A549 (cell line): ENCODE results near the gene BRI3BP. TPM values are rescaled to one million over a fixed set of nuclear protein-coding genes. Genes with fewer than 3 reads are reported as not detected.

Experiments used
- ATAC-seq, 2 experiments: fragments of 200-7000 bp in 1 of 2; fragments of >200 bp in 1 of 2; cut with Nextera tagmentation in 1 of 2; cut with Tn5 transposase in 1 of 2; 3 replicates each; pipeline versions ENCODE4 v1.8.0 to v1.9.1; 2018 to 2020; ENCODE audit warnings: mild to moderate bottlenecking in 1 of 2, moderate library complexity in 1 of 2
- CTCF ChIA-PET: fragments of 300-600 bp; sonication (Branson Sonifier 250); formaldehyde crosslinking; extraction: SDS; loops from one replicate; lab custom pipeline; 2021; ENCODE audit warnings: antibody characterized with exemption, inconsistent platforms; lab: Yijun Ruan, JAX
- POLR2A ChIA-PET: fragments of 350-600 bp; formaldehyde crosslinking; extraction: SDS; loops from one replicate; lab custom pipeline; 2021; ENCODE audit warnings: antibody characterized with exemption, inconsistent platforms; lab: Yijun Ruan, JAX
- DNase-seq, 2 experiments: peaks; one replicate each; pipeline versions ENCODE4 v3.0.0 to v3.0.0-alpha.2; 2011 to 2016; ENCODE audit warnings: low read depth in 1 of 2, low spot score in 1 of 2
- FAIRE-seq: peaks from 2 replicates; lab custom pipeline; 2011; peaks lifted over from hg19 to GRCh38; lab: Jason Lieb, UNC
- H3K27ac ChIP-seq, 2 experiments: fragments of >200 bp; sonication (Bioruptor Twin); formaldehyde crosslinking; 3 replicates each; pipeline ENCODE4 v1.5.1; 2016 to 2017
- H3K4me1 ChIP-seq: fragments of >200 bp; sonication (Bioruptor Twin); formaldehyde crosslinking; 3 replicates; pipeline ENCODE4 v1.6.1; 2016
- H3K4me2 ChIP-seq: fragments of >200 bp; sonication (Bioruptor Twin); formaldehyde crosslinking; 3 replicates; pipeline ENCODE4 v1.6.1; 2016
- H3K4me3 ChIP-seq: fragments of >200 bp; sonication (Bioruptor Twin); formaldehyde crosslinking; 3 replicates; pipeline ENCODE4 v1.5.1; 2016
- H3K9me3 ChIP-seq: fragments of >200 bp; sonication (Bioruptor Twin); formaldehyde crosslinking; 3 replicates; pipeline ENCODE4 v1.6.1; 2016
- CEBPB ChIP-seq, 2 experiments: fragments of >200 bp in 1 of 2; sonication (Bioruptor Twin) in 1 of 2; formaldehyde crosslinking in 1 of 2; IDR thresholded peaks; 2 replicates each; pipeline ENCODE4 v1.6.1; 2012 to 2016
- CHD4 ChIP-seq: fragments of 200-600 bp; sonication (generic); IDR thresholded peaks from 2 replicates; pipeline ENCODE4 v1.6.1; 2016; ENCODE audit warnings: antibody characterized with exemption, mild to moderate bottlenecking, borderline replicate concordance
- ELK1 ChIP-seq: fragments of 150-350 bp; IDR thresholded peaks from 2 replicates; pipeline ENCODE4 v1.6.1; 2014; ENCODE audit warnings: low read depth, mild to moderate bottlenecking, low read length
- ESRRA ChIP-seq: fragments of 150-350 bp; IDR thresholded peaks from 2 replicates; pipeline ENCODE4 v1.6.1; 2014; ENCODE audit warnings: mild to moderate bottlenecking, low read length, borderline replicate concordance
- FOSB ChIP-seq: fragments of 250-450 bp; sonication (Bioruptor Pico); IDR thresholded peaks from 2 replicates; pipeline ENCODE4 v1.5.0; 2020; ENCODE audit warnings: mild to moderate bottlenecking, moderate library complexity
- FOSL2 ChIP-seq, 2 experiments: fragments of 450-650 bp in 1 of 2; fragments of >200 bp in 1 of 2; sonication (Bioruptor Twin) in 1 of 2; formaldehyde crosslinking; IDR thresholded peaks; 2 replicates each; pipeline versions ENCODE4 v1.5.0 to v1.6.1; 2016 to 2020; ENCODE audit warnings: mild to moderate bottlenecking in 1 of 2, moderate library complexity in 1 of 2
- FOXS1 ChIP-seq: fragments of 250-450 bp; sonication (Bioruptor Pico); IDR thresholded peaks from 2 replicates; pipeline ENCODE4 v1.5.0; 2020; ENCODE audit warnings: mild to moderate bottlenecking, moderate library complexity
- GATA3 ChIP-seq: IDR thresholded peaks from 2 replicates; pipeline ENCODE4 v1.6.1; 2012; ENCODE audit warnings: borderline replicate concordance
- HEYL ChIP-seq: fragments of 250-450 bp; sonication (Bioruptor Pico); IDR thresholded peaks from 2 replicates; pipeline ENCODE4 v1.8.0; 2021; ENCODE audit warnings: mild to moderate bottlenecking, moderate library complexity
- HOXB13 ChIP-seq: fragments of 250-450 bp; sonication (Bioruptor Pico); IDR thresholded peaks from 2 replicates; pipeline ENCODE4 v1.5.0; 2020; ENCODE audit warnings: low read depth, mild to moderate bottlenecking, moderate library complexity
- JUN ChIP-seq, 2 experiments: fragments of >200 bp; sonication (Bioruptor Twin); formaldehyde crosslinking; IDR thresholded peaks; 2 replicates in 1 of 2; 3 replicates in 1 of 2; pipeline ENCODE4 v1.6.1; 2016 to 2017
- MYC ChIP-seq: IDR thresholded peaks from 2 replicates; pipeline ENCODE4 v1.6.1; 2012; ENCODE audit warnings: mild to moderate bottlenecking, inconsistent platforms, low read length, improper control_type of control experiment, borderline replicate concordance
- NFE2L2 ChIP-seq: fragments of 150-350 bp; conservative IDR thresholded peaks from 2 replicates; pipeline ENCODE4 v1.6.1; 2014; ENCODE audit warnings: low read length
- NR3C1 ChIP-seq: fragments of >200 bp; sonication (Bioruptor Twin); formaldehyde crosslinking; IDR thresholded peaks from 3 replicates; pipeline ENCODE4 v1.6.1; 2017
- PBX3 ChIP-seq: IDR thresholded peaks from 2 replicates; pipeline ENCODE4 v1.6.1; 2012
- PHF8 ChIP-seq: fragments of 200-600 bp; sonication (generic); IDR thresholded peaks from 2 replicates; pipeline ENCODE4 v1.6.1; 2016; ENCODE audit warnings: low read depth, mild to moderate bottlenecking, antibody characterized with exemption, moderate library complexity, borderline replicate concordance
- POLR2A ChIP-seq: IDR thresholded peaks from 2 replicates; pipeline ENCODE4 v1.6.1; 2012; ENCODE audit warnings: mild to moderate bottlenecking, low read length
- POLR2AphosphoS2 ChIP-seq: conservative IDR thresholded peaks from 2 replicates; pipeline ENCODE4 v1.6.1; 2012; ENCODE audit warnings: low read length, improper control_type of control experiment, inconsistent platforms
- RAD21 ChIP-seq, 2 experiments: fragments of >200 bp in 1 of 2; sonication (Bioruptor Twin) in 1 of 2; formaldehyde crosslinking in 1 of 2; IDR thresholded peaks in 1 of 2; conservative IDR thresholded peaks in 1 of 2; 2 replicates in 1 of 2; 3 replicates in 1 of 2; pipeline ENCODE4 v1.6.1; 2012 to 2018; ENCODE audit warnings: inconsistent platforms in 1 of 2
- RNF2 ChIP-seq: fragments of 200-600 bp; sonication (generic); IDR thresholded peaks from 2 replicates; pipeline ENCODE4 v1.6.1; 2016; ENCODE audit warnings: low read depth, mild to moderate bottlenecking, antibody characterized with exemption, moderate library complexity, borderline replicate concordance
- SMC3 ChIP-seq: fragments of >200 bp; sonication (Bioruptor Twin); formaldehyde crosslinking; IDR thresholded peaks from 3 replicates; pipeline ENCODE4 v1.6.1; 2018; ENCODE audit warnings: inconsistent platforms
- TP53 ChIP-seq: fragments of 250-450 bp; sonication (Bioruptor Pico); IDR thresholded peaks from 2 replicates; pipeline ENCODE4 v1.5.0; 2021; ENCODE audit warnings: mild to moderate bottlenecking, moderate library complexity
- ZC3H11A ChIP-seq: fragments of 450-650 bp; IDR thresholded peaks from 2 replicates; pipeline ENCODE4 v1.6.1; 2014; ENCODE audit warnings: antibody characterized with exemption, mild to moderate bottlenecking
- WGBS: methylation state at CpG from one replicate; pipeline ENCODE4 v1.1.6; 2017; ENCODE audit errors: missing lambda C conversion rate; 5-methylcytosine and 5-hydroxymethylcytosine counted together
- polyA plus RNA-seq, 4 experiments: library from polyadenylated mRNA; depleted of rRNA in 3 of 4; stranded (reverse); fragments of >200 nt; fragmentation: RNase III in 1 of 4; extraction: RNeasy Plus Mini Kit Qiagen cat#74134 plus additional on column Dnase treatment in 1 of 4; gene quantifications; 2 replicates in 3 of 4; 3 replicates in 1 of 4; pipeline ENCODE4 v1.2.3, GENCODE V29; 2011 to 2017
- TF ChIP-seq, protein P1 (sequence below): fragments of >200 bp; sonication (Bioruptor Twin); formaldehyde crosslinking; IDR thresholded peaks from 2 replicates; pipeline ENCODE4 v1.6.1; 2016
- TF ChIP-seq, protein P2 (sequence below): IDR thresholded peaks from 2 replicates; pipeline ENCODE4 v1.6.1; 2012
- TF ChIP-seq, protein P3 (sequence below): fragments of 450-650 bp; IDR thresholded peaks from 2 replicates; pipeline ENCODE4 v1.6.1; 2014; ENCODE audit warnings: antibody characterized with exemption
- TF ChIP-seq, protein P4 (sequence below): fragments of >200 bp; sonication (Bioruptor Twin); formaldehyde crosslinking; IDR thresholded peaks from 3 replicates; pipeline ENCODE4 v1.5.1; 2016
- TF ChIP-seq, protein P5 (sequence below): IDR thresholded peaks from 2 replicates; pipeline ENCODE4 v1.6.1; 2012; ENCODE audit warnings: low read depth, borderline replicate concordance

BRI3BP gene
- polyA plus RNA-seq, 2 of the 4 experiments (the other 2 are of a cell fraction), result 25.0 to 25.9 TPM

DNA sequence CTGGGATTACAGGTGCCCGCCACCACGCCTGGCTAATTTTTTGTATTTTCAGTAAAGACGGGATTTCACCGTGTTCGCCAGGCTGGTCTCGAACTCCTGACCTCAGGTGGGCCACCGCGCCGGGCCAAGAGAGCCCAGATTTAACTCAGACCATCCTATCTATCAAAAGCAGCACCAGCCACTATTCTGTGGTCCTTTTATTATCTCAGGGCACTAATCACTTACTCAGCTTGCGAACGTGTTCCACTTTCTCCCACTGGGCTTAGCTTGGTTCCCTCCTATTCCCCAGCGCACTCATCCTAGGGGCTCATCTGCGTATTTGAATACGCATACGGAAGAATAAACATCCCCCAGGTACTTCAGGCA, 55.6 kb downstream of the BRI3BP start (continued):
- no peak for TF ChIP-seq PBX3
- no peak for TF ChIP-seq HEYL (CRISPR knock-in tag)

DNA sequence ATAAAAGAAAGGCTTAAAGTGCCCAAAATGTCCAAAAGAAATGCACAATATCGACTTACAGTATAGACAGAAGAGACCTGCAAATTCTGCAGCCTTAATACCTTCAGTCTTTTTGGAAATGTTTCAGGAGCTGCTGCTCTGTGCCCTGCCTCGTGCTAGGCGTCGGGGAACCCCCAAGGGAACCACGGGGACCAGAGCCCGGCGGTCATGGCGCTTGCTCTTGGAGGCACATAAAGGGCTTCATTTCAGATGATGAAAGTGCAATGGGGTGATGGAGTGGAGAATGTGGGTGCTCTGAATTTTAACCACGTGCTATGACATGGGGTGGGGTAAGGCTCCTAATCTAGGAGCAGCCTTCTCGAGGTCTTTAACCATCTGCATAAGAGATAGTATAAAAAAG, 57.0 kb downstream of the BRI3BP start:
- ATAC-seq, result no peak
- Histone ChIP-seq H3K27ac (no peak overlapping the region), H3K9me3 (no peaks in the 10 kb centered on the region), H3K4me1 (no peaks in the 10 kb centered on the region), H3K4me2 (no peak overlapping the region; the same call in 2 of the 3 replicates), H3K4me3 (no peak overlapping the region)
- no peak for DNase-seq
- no peak for FAIRE-seq
- TF ChIP-seq FOXS1 (CRISPR knock-in tag) (no peak), POLR2A (no peak), ELK1 (no peak), FOSL2 (IDR thresholded peaks at IDR 0.05) (no peak), FOSL2 (CRISPR knock-in tag; IDR thresholded peaks at IDR 0.05) (no peak), HOXB13 (no peak), MYC (no peak)
- WGBS, result 84% methylated on average over 10 of the region's 10 CpGs
- POLR2A ChIA-PET, result interaction anchor here (0.5 kb wide), 1 partner anchor 91 kb away, joined by 3 read pairs; no protein-coding TSS in a partner anchor
- CTCF ChIA-PET, result interaction anchor here (0.5 to 2.3 kb wide), 4 partner anchors 11 to 111 kb away, joined by 3 to 9 read pairs (median 3); no protein-coding TSS in a partner anchor

DNA sequence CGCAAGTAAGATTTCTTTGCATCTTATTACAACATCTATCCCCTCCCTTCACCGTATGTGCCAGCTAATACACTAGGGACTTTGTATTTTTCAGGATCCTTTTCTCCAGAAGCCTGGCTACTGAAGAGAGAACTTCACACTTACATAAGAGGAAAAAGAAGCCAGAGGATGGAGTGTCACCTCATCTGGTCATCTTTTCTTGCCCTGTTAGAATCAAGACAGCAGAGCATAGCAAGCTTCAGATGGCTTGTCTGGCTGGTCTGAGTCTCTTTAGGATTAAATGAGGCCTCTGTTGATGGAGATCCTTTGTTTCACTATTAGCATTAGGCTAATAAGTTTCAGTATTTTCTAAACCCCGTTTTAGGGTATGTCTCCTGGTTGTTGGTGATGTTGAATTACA, 57.4 kb downstream of the BRI3BP start:
- DNase-seq (no peak), ATAC-seq (no peak), FAIRE-seq (no peak)
- H3K4me3 ChIP-seq, result no peak overlapping the region
- H3K9me3 ChIP-seq, result no peaks in the 10 kb centered on the region
- H3K4me2 ChIP-seq, result no peak overlapping the region
- CTCF ChIA-PET, result interaction anchor here (0.5 to 2.3 kb wide), 2 partner anchors 11 to 13 kb away, joined by 3 to 9 read pairs; no protein-coding TSS in a partner anchor
- H3K27ac ChIP-seq, result no peak overlapping the region
- 50% methylated on average over 3 of the region's 3 CpGs for WGBS
- TF ChIP-seq HOXB13 (no peak), NR3C1 (no peak), ESRRA (no peak), CEBPB (IDR thresholded peaks at IDR 0.05) (no peak), RNF2 (no peak), ZC3H11A (no peak)
- TF ChIP-seq, protein P1, sequence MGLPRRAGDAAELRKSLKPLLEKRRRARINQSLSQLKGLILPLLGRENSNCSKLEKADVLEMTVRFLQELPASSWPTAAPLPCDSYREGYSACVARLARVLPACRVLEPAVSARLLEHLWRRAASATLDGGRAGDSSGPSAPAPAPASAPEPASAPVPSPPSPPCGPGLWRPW, result no peak
- H3K4me1 ChIP-seq, result no peaks in the 10 kb centered on the region
- POLR2A ChIA-PET, result no interaction called here

DNA sequence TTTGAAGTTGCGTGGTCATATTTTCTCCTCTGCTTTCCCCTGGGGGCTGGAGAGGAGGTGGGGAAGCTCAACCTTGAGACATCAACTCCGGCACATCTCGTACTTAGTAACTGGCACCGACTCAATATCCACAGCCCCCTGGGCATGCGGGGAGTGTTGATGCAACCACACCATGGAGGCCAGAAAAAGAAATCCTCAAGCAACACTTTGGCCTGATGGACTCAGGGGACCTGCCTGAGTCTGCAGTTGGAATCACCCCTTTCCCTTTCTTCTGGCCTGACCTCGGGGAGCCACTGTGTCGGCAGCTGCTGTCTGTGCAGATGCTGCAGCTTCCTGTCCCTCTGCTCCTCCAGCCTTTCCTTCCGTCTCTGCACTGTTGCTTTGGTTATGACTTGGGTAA, 60.4 kb downstream of the BRI3BP start:
- Histone ChIP-seq H3K4me2 (no peak overlapping the region), H3K4me3 (no peak overlapping the region), H3K27ac (no peak overlapping the region), H3K4me1 (no peaks in the 10 kb centered on the region), H3K9me3 (no peaks in the 10 kb centered on the region)
- FAIRE-seq (no peak), ATAC-seq (no peak), DNase-seq (no peak)
- ChIA-PET CTCF (no interaction called here), POLR2A (no interaction called here)
- 74% methylated on average over 8 of the region's 8 CpGs for WGBS
- TF ChIP-seq, protein P2, sequence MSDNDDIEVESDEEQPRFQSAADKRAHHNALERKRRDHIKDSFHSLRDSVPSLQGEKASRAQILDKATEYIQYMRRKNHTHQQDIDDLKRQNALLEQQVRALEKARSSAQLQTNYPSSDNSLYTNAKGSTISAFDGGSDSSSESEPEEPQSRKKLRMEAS, result no peak
- no peak for TF ChIP-seq NFE2L2
- no peak for TF ChIP-seq TP53
- TF ChIP-seq, protein P3, sequence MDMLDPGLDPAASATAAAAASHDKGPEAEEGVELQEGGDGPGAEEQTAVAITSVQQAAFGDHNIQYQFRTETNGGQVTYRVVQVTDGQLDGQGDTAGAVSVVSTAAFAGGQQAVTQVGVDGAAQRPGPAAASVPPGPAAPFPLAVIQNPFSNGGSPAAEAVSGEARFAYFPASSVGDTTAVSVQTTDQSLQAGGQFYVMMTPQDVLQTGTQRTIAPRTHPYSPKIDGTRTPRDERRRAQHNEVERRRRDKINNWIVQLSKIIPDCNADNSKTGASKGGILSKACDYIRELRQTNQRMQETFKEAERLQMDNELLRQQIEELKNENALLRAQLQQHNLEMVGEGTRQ, result no peak
- TF ChIP-seq PHF8, result no peak
- no peak for TF ChIP-seq RAD21 (conservative IDR thresholded peaks at IDR 0.05 in 1 of 2, IDR thresholded peaks at IDR 0.05 in 1 of 2)
- no peak for TF ChIP-seq POLR2AphosphoS2
- TF ChIP-seq HOXB13, result no peak
- no peak for TF ChIP-seq MYC
- TF ChIP-seq, protein P4, sequence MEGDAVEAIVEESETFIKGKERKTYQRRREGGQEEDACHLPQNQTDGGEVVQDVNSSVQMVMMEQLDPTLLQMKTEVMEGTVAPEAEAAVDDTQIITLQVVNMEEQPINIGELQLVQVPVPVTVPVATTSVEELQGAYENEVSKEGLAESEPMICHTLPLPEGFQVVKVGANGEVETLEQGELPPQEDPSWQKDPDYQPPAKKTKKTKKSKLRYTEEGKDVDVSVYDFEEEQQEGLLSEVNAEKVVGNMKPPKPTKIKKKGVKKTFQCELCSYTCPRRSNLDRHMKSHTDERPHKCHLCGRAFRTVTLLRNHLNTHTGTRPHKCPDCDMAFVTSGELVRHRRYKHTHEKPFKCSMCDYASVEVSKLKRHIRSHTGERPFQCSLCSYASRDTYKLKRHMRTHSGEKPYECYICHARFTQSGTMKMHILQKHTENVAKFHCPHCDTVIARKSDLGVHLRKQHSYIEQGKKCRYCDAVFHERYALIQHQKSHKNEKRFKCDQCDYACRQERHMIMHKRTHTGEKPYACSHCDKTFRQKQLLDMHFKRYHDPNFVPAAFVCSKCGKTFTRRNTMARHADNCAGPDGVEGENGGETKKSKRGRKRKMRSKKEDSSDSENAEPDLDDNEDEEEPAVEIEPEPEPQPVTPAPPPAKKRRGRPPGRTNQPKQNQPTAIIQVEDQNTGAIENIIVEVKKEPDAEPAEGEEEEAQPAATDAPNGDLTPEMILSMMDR, result no peak
- no peak for TF ChIP-seq FOSB (CRISPR knock-in tag)
- no peak for TF ChIP-seq JUN (IDR thresholded peaks at IDR 0.05)
- no peak for TF ChIP-seq SMC3
- TF ChIP-seq GATA3, result no peak
- TF ChIP-seq HEYL (CRISPR knock-in tag), result no peak
- TF ChIP-seq, protein P5, sequence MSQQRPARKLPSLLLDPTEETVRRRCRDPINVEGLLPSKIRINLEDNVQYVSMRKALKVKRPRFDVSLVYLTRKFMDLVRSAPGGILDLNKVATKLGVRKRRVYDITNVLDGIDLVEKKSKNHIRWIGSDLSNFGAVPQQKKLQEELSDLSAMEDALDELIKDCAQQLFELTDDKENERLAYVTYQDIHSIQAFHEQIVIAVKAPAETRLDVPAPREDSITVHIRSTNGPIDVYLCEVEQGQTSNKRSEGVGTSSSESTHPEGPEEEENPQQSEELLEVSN, result no peak
- TF ChIP-seq CHD4, result no peak
